HG03135 (cell line): ENCODE measurements around the gene HAUS1.
"Not testable (repeated sequence)": the region's sequence is repeated elsewhere in the genome, so short reads cannot be mapped to it uniquely, and the experiment has no call there.

ENCODE experiments used
- ATAC-seq: cut with Tn5 transposase; IDR thresholded peaks from one replicate; pipeline ENCODE4 v1.9.1; 2021; ENCODE audit warnings: mild to moderate bottlenecking, moderate library complexity; ENCODE audit not compliant: unreplicated experiment

HAUS1 gene

GRCh38 chr18:46156124-46156745 is 52.0 kb downstream of the HAUS1 start:
- no peak for ATAC-seq

GRCh38 chr18:46156843-46157242 is 52.7 kb downstream of the HAUS1 start:
- ATAC-seq: no peak

- no peak for ATAC-seq
These were observed 54.3 kb downstream of the HAUS1 start for GRCh38 chr18:46158499-46158898.

- no peak for ATAC-seq
These were observed 56.0 kb downstream of the HAUS1 start for GRCh38 chr18:46160050-46160798.

- not testable (repeated sequence) for ATAC-seq
These were observed 56.7 kb downstream of the HAUS1 start for GRCh38 chr18:46160840-46161239.

GRCh38 chr18:46161703-46162396 is 57.7 kb downstream of the HAUS1 start:
- ATAC-seq: no peak

GRCh38 chr18:46163091-46163490 is 58.9 kb downstream of the HAUS1 start:
- ATAC-seq: no peak

GRCh38 chr18:46163941-46164499 is 59.8 kb downstream of the HAUS1 start:
- no peak for ATAC-seq

- not testable (repeated sequence) for ATAC-seq
These were observed 60.3 kb downstream of the HAUS1 start for GRCh38 chr18:46164502-46164901.

GRCh38 chr18:46164920-46165319 is 60.7 kb downstream of the HAUS1 start:
- no peak for ATAC-seq

- no peak for ATAC-seq
These were observed 62.2 kb downstream of the HAUS1 start for GRCh38 chr18:46166261-46166970.

GRCh38 chr18:46167971-46168370 is 63.8 kb downstream of the HAUS1 start:
- ATAC-seq: peak; percentile 91

- no peak for ATAC-seq
These were observed 65.3 kb downstream of the HAUS1 start for GRCh38 chr18:46169464-46169941.

GRCh38 chr18:46171331-46171730 is 67.1 kb downstream of the HAUS1 start:
- ATAC-seq: no peak

GRCh38 chr18:46173393-46174341 is 69.5 kb downstream of the HAUS1 start:
- peak; percentile 86 for ATAC-seq

- ATAC-seq: peak; percentile 14
These were observed 70.3 kb downstream of the HAUS1 start for GRCh38 chr18:46174342-46175041.

- no peak for ATAC-seq
These were observed 71.8 kb downstream of the HAUS1 start for GRCh38 chr18:46176001-46176400.
